Keratinocyte (primary cell): Measurements from ENCODE around the gene NPTX1. TPM values are rescaled to one million over a fixed set of nuclear protein-coding genes. Genes with fewer than 3 reads are reported as not detected.

Experiments used
- DNase-seq: peaks from one replicate; pipeline ENCODE4 v3.0.0-alpha.2; 2011; ENCODE audit warnings: low read depth, missing footprints, low spot score
- FAIRE-seq: peaks from 2 replicates; lab custom pipeline; 2011; peaks lifted over from hg19 to GRCh38; lab: Jason Lieb, UNC
- H2AFZ ChIP-seq: 2 replicates; pipeline ENCODE4 v1.6.0; 2012; ENCODE audit warnings: low read length, control low read depth, inconsistent platforms; ENCODE audit not compliant: control insufficient read depth
- H3K27ac ChIP-seq: 2 replicates; pipeline ENCODE4 v1.5.1; 2011; ENCODE audit warnings: low read length; ENCODE audit not compliant: control insufficient read depth, insufficient read depth
- H3K27me3 ChIP-seq: 3 replicates; pipeline ENCODE4 v1.6.0; 2011; ENCODE audit warnings: low read length; ENCODE audit not compliant: control insufficient read depth, insufficient read depth; ENCODE audit errors: extremely low read depth
- H3K36me3 ChIP-seq, 2 experiments: 2 replicates in 1 of 2; 3 replicates in 1 of 2; pipeline ENCODE4 v1.5.1; 2011; ENCODE audit warnings: low read length in 2 of 2, mild to moderate bottlenecking in 1 of 2; ENCODE audit not compliant: control insufficient read depth in 2 of 2, insufficient read depth in 2 of 2; ENCODE audit errors: extremely low read depth in 1 of 2
- H3K4me1 ChIP-seq: 3 replicates; pipeline ENCODE4 v1.5.1; 2011; ENCODE audit warnings: low read length; ENCODE audit not compliant: control insufficient read depth, insufficient read depth; ENCODE audit errors: extremely low read depth
- H3K4me2 ChIP-seq: 3 replicates; pipeline ENCODE4 v1.6.0; 2011; ENCODE audit warnings: low read depth, low read length; ENCODE audit not compliant: control insufficient read depth, insufficient read depth; ENCODE audit errors: extremely low read depth
- H3K4me3 ChIP-seq, 3 experiments: fragments of 200-600 bp in 1 of 3; sonication (generic) in 1 of 3; 2 replicates in 2 of 3; 3 replicates in 1 of 3; pipeline ENCODE4 v1.5.1; 2011 to 2016; ENCODE audit warnings: low read length in 3 of 3, mild to moderate bottlenecking in 3 of 3, control low read depth in 2 of 3, inconsistent platforms in 1 of 3, low read depth in 1 of 3, mixed read lengths in 1 of 3, mixed run types in 1 of 3, moderate library complexity in 1 of 3; ENCODE audit not compliant: control insufficient read depth in 2 of 3, insufficient read depth in 2 of 3; ENCODE audit errors: extremely low read depth in 1 of 3
- H3K79me2 ChIP-seq: 2 replicates; pipeline ENCODE4 v1.6.0; 2012; ENCODE audit warnings: low read length; ENCODE audit not compliant: control insufficient read depth, insufficient read depth
- H3K9ac ChIP-seq: 3 replicates; pipeline ENCODE4 v1.6.0; 2011; ENCODE audit warnings: low read length; ENCODE audit not compliant: control insufficient read depth, insufficient read depth; ENCODE audit errors: extremely low read depth
- H3K9me1 ChIP-seq: 3 replicates; pipeline ENCODE4 v1.6.0; 2011; ENCODE audit warnings: low read length; ENCODE audit not compliant: control insufficient read depth, insufficient read depth; ENCODE audit errors: extremely low read depth
- H3K9me3 ChIP-seq: 2 replicates; pipeline ENCODE4 v1.5.1; 2012; ENCODE audit warnings: low read depth, low read length; ENCODE audit not compliant: control insufficient read depth
- H4K20me1 ChIP-seq: 3 replicates; pipeline ENCODE4 v1.6.0; 2011; ENCODE audit warnings: low read length; ENCODE audit not compliant: control insufficient read depth, insufficient read depth; ENCODE audit errors: extremely low read depth
- CTCF ChIP-seq, 3 experiments: IDR thresholded peaks in 1 of 3; conservative IDR thresholded peaks in 1 of 3; optimal IDR thresholded peaks in 1 of 3; 2 replicates in 2 of 3; 3 replicates in 1 of 3; pipeline versions ENCODE3 to v1.5.1; 2011; ENCODE audit warnings: low read length in 3 of 3, mild to moderate bottlenecking in 3 of 3, moderate library complexity in 2 of 3, control low read depth in 1 of 3, inconsistent platforms in 1 of 3; ENCODE audit not compliant: insufficient read depth in 2 of 3; ENCODE audit errors: extremely low read depth in 1 of 3
- EZH2 ChIP-seq: IDR thresholded peaks from one replicate; pipeline ENCODE4 v1.6.1; 2012; ENCODE audit warnings: inconsistent platforms, mild to moderate bottlenecking, low read length, moderate library complexity
- dilution Hi-C: fragments of 300-500 bp; cut with MboI; formaldehyde crosslinking; loops from one replicate; pipeline ENCODE4 v1.7.0; 2020; ENCODE audit warnings: low sequenced_read_pairs; ENCODE audit not compliant: extremely low pct_ligation_motif_present
- polyA plus RNA-seq, 5 experiments: library from polyadenylated mRNA; depleted of rRNA in 3 of 5; stranded (reverse) in 3 of 5; stranded (forward) in 1 of 5; unstranded in 1 of 5; fragments of >200 nt; gene quantifications; 1 replicate in 1 of 5; 2 replicates in 3 of 5; 3 replicates in 1 of 5; pipeline versions ENCODE4 v1.2.1 to v1.2.3, GENCODE V29; 2011 to 2012; ENCODE audit warnings: missing spikeins in 2 of 5, low read depth in 1 of 5, low replicate concordance in 1 of 5

Gene NPTX1
- polyA plus RNA-seq, 1 donor (not counting 4 experiments of a cell fraction or from before 2014, with no cell fraction given), result 0.03 TPM

GRCh38 chr17:80425835-80426426 is 50.5 kb downstream of the NPTX1 start:
- dilution Hi-C loops, result no loop called here
- H3K9ac ChIP-seq, result no peak overlapping the region
- TF ChIP-seq CTCF (optimal IDR thresholded peaks at IDR 0.05 in 1 of 3, IDR thresholded peaks at IDR 0.05 in 1 of 3, conservative IDR thresholded peaks at IDR 0.05 in 1 of 3; ENCODE audit: extremely low read depth in 1 of 3, insufficient read depth in 2 of 3, low read length in 3 of 3), result no peak
- TF ChIP-seq EZH2, result no peak
- DNase-seq, result no peak
- H3K9me3 ChIP-seq, result no peaks in the 10 kb centered on the region
- no peaks in the 10 kb centered on the region for H3K4me1 ChIP-seq
- no peaks in the 10 kb centered on the region for H3K9me1 ChIP-seq
- no peak for FAIRE-seq
- H3K79me2 ChIP-seq, result no peaks in the 10 kb centered on the region
- no peaks in the 10 kb centered on the region for H4K20me1 ChIP-seq
- H3K4me3 ChIP-seq, result no peak overlapping the region
- H3K27me3 ChIP-seq, result no peaks in the 10 kb centered on the region
- H3K4me2 ChIP-seq, result no peak overlapping the region
- peaks cover 0 to 3% of the 10 kb centered on the region in 2 experiments for H3K36me3 ChIP-seq
- no peak overlapping the region for H2AFZ ChIP-seq
- H3K27ac ChIP-seq, result no peak overlapping the region

GRCh38 chr17:80424878-80425765 is 51.3 kb downstream of the NPTX1 start:
- no peak overlapping the region for H2AFZ ChIP-seq
- no peak for DNase-seq
- no peaks in the 10 kb centered on the region for H3K9me3 ChIP-seq
- FAIRE-seq, result no peak
- H3K36me3 ChIP-seq, result peaks cover 0 to 5% of the 10 kb centered on the region in 2 experiments
- no peak overlapping the region for H3K4me2 ChIP-seq
- H3K9ac ChIP-seq, result no peak overlapping the region
- no peaks in the 10 kb centered on the region for H3K4me1 ChIP-seq
- no peak overlapping the region for H3K27ac ChIP-seq
- dilution Hi-C loops, result no loop called here
- H3K4me3 ChIP-seq, result no peak overlapping the region
- TF ChIP-seq CTCF (optimal IDR thresholded peaks at IDR 0.05 in 1 of 3, IDR thresholded peaks at IDR 0.05 in 1 of 3, conservative IDR thresholded peaks at IDR 0.05 in 1 of 3; ENCODE audit: extremely low read depth in 1 of 3, insufficient read depth in 2 of 3, low read length in 3 of 3) (no peak), EZH2 (no peak)
- no peaks in the 10 kb centered on the region for H3K27me3 ChIP-seq
- H3K9me1 ChIP-seq, result no peaks in the 10 kb centered on the region
- H3K79me2 ChIP-seq, result no peaks in the 10 kb centered on the region
- H4K20me1 ChIP-seq, result peaks cover 3% of the 10 kb centered on the region
